ENCODE data around the gene TENT5D. TPM values are rescaled to one million over a fixed set of nuclear protein-coding genes. Genes with fewer than 3 reads are reported as not detected.
"Not testable (repeated sequence)": the region's sequence is repeated elsewhere in the genome, so short reads cannot be mapped to it uniquely, and the experiment has no call there.

Gene TENT5D
- total RNA-seq, 6 experiments from 2014 or later: not detected

DNA sequence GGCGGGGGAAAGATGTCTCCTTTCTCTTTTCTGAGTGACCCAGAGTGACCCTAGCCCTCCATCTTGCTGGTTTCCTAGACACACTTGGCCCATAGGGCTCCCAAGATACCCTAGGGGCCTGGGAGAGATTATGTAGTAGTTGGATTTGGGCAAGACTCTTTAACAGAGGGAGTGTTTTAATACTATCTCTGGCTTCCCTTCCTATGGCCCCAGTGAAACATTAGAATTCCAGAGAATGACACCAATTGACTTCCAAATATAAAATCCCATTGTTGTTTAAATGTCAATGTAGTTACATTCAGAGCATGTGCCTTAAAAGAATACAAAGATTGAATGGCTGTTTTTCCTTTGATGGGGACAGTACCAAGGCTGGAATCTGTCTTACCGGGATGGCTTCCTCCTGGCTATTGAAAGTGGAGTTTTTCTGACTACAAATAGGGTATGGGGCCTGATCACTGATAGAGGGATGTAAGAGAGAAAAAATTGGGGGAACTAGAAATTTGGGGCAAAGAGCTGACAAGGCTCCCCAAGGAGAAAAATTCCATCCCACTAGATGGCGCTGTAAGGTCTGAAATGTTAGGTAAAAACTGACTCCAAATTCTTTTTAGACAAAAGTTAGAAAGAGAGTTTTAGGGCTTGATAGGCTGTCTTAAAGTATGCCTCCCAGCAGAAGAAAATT is 10.7 kb downstream of the TENT5D start:
- TF ChIP-seq, protein P1, sequence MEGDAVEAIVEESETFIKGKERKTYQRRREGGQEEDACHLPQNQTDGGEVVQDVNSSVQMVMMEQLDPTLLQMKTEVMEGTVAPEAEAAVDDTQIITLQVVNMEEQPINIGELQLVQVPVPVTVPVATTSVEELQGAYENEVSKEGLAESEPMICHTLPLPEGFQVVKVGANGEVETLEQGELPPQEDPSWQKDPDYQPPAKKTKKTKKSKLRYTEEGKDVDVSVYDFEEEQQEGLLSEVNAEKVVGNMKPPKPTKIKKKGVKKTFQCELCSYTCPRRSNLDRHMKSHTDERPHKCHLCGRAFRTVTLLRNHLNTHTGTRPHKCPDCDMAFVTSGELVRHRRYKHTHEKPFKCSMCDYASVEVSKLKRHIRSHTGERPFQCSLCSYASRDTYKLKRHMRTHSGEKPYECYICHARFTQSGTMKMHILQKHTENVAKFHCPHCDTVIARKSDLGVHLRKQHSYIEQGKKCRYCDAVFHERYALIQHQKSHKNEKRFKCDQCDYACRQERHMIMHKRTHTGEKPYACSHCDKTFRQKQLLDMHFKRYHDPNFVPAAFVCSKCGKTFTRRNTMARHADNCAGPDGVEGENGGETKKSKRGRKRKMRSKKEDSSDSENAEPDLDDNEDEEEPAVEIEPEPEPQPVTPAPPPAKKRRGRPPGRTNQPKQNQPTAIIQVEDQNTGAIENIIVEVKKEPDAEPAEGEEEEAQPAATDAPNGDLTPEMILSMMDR (IDR thresholded peaks at IDR 0.05): peak; percentile 44; the same call in 1 of the 2 replicates
- no peaks in the 10 kb centered on the region for H3K9me3 Mint-ChIP-seq
- H3K27ac Mint-ChIP-seq: no peak overlapping the region
- no peaks in the 10 kb centered on the region for H3K4me1 Mint-ChIP-seq (ENCODE audit: low read depth)
- no peak for DNase-seq
- H3K27me3 Mint-ChIP-seq (ENCODE audit: insufficient read depth): no peaks in the 10 kb centered on the region
- no peak overlapping the region for H3K4me3 Mint-ChIP-seq
- H3K36me3 Mint-ChIP-seq (ENCODE audit: low read depth): no peaks in the 10 kb centered on the region

DNA sequence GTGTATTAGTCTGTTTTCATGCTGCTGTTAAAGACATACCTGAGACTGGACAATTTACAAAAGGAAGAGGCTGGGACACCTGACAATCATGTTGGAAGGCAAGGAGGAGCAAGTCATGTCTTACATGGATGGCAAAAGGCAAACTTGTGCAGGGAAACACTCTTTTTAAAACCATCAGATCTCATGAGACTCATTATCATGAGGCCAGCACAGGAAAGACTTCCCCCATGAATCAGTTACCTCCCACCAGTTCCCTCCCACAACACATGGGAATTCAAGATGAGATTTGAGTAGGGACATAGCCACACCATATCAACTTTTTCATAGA is 11.2 kb downstream of the TENT5D start:
- Mint-ChIP-seq H3K36me3 (ENCODE audit: low read depth) (no peaks in the 10 kb centered on the region), H3K9me3 (no peaks in the 10 kb centered on the region)

DNA sequence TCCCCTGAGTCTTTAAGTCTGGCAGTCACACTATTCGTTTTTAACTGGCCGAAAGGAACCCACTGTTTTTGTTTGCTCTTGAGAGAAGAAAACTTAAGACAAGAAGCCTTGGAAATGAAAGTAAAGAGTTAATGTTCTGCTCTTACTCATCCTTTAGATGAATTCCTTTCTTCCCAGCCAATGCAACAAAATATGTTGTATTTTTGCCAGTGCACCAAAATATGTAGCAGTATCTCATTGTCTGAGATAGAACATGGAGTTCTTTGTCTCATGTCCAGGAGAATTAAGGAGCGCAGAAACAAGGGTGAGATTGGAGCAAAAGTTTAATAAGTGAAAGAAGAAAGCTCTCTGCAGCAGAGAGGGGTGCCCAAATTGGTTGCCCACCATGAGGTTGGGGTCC is 12.2 kb downstream of the TENT5D start:
- DNase-seq: no peak
- TF ChIP-seq, protein P1 (IDR thresholded peaks at IDR 0.05): no peak
- H3K27me3 Mint-ChIP-seq (ENCODE audit: insufficient read depth): no peaks in the 10 kb centered on the region
- H3K9me3 Mint-ChIP-seq: no peaks in the 10 kb centered on the region
- no peaks in the 10 kb centered on the region for H3K4me1 Mint-ChIP-seq (ENCODE audit: low read depth)
- H3K27ac Mint-ChIP-seq: no peak overlapping the region
- no peaks in the 10 kb centered on the region for H3K36me3 Mint-ChIP-seq (ENCODE audit: low read depth)
- H3K4me3 Mint-ChIP-seq: no peak overlapping the region

More for the DNA sequence above, 11.2 kb downstream of the TENT5D start:
- DNase-seq: no peak
- Mint-ChIP-seq H3K4me3 (no peak overlapping the region), H3K4me1 (ENCODE audit: low read depth) (no peaks in the 10 kb centered on the region), H3K27ac (no peak overlapping the region), H3K27me3 (ENCODE audit: insufficient read depth) (no peaks in the 10 kb centered on the region)
- TF ChIP-seq, protein P1 (IDR thresholded peaks at IDR 0.05): no peak

DNA sequence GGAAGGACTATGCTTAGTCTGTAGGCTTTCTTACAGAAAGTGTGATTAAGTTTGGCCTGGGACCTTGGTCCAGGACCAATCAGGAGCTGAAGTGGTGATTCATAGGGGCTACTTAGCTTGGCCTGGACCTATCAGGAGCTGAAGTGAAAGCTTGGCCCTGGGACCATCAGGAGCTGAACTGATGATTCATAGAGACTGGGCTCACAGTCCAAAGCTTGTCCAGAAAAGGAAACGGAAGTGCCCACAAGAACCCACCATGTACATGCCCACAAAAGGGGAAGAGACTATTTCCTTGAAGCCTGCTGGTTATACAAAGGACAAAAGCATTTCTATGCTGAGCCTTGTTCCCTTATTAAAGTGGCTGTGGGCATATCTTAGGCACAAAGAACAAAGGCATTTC is 12.6 kb downstream of the TENT5D start:
- no peaks in the 10 kb centered on the region for H3K9me3 Mint-ChIP-seq
- TF ChIP-seq, protein P1 (IDR thresholded peaks at IDR 0.05): no peak
- DNase-seq: no peak
- H3K27me3 Mint-ChIP-seq (ENCODE audit: insufficient read depth): no peaks in the 10 kb centered on the region
- no peaks in the 10 kb centered on the region for H3K36me3 Mint-ChIP-seq (ENCODE audit: low read depth)
- no peak overlapping the region for H3K27ac Mint-ChIP-seq
- no peak overlapping the region for H3K4me3 Mint-ChIP-seq
- H3K4me1 Mint-ChIP-seq (ENCODE audit: low read depth): no peaks in the 10 kb centered on the region

DNA sequence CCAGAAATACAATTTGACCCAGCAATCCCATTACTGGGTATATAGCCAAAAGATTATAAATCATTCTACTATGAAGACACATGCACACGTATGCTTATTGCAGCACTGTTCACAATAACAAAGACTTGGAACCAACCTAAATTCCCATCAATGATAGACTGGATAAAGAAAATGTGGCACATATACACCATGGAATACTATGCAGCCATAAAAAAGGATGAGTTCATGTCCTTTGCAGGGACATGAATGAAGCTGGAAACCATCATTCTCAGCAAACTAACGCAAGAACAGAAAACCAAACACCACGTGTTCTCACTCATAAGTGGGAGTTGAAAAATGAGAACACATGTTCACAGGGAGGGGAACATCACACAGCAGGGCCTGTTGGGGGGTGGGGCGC is 47.9 kb downstream of the TENT5D start:
- DNase-seq; H3K27ac Mint-ChIP-seq; H3K27me3 Mint-ChIP-seq (ENCODE audit: insufficient read depth); H3K4me1 Mint-ChIP-seq (ENCODE audit: low read depth); H3K4me3 Mint-ChIP-seq; H3K36me3 Mint-ChIP-seq (ENCODE audit: low read depth): not testable (repeated sequence)
- peaks cover 16% of the 10 kb centered on the region; the same call in 1 of the 2 replicates for H3K9me3 Mint-ChIP-seq

DNA sequence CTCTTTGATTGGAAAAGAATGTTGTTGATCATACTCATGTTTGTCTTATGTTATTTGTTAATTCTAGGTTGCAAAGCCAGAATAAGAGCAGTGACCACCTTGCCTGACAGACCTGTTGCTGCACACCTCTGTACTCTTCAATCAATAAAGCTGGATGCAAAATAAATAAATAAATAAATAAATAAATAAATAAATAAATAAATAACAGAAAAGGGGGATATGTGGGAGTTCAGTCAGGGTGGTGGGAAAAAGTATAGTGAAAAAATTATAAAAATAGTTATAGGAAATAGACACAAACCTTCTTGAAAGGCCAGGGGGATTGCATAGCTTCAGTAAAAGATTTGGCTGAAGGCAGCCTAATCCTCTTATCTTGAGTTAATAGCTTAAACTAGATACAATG is 51.3 kb downstream of the TENT5D start:
- TF ChIP-seq, protein P1 (IDR thresholded peaks at IDR 0.05): no peak
- Mint-ChIP-seq H3K4me3 (no peak overlapping the region), H3K4me1 (ENCODE audit: low read depth) (no peaks in the 10 kb centered on the region), H3K36me3 (ENCODE audit: low read depth) (no peaks in the 10 kb centered on the region), H3K27ac (no peak overlapping the region), H3K27me3 (ENCODE audit: insufficient read depth) (no peaks in the 10 kb centered on the region), H3K9me3 (peaks cover 4% of the 10 kb centered on the region)
- no peak for DNase-seq

Measured in HFFc6 (cell line).